Neuronal stem cell (in vitro differentiated cells): Measurements from ENCODE around the gene ARHGAP12.

ENCODE experiments used
- DNase-seq: peaks from one replicate; pipeline ENCODE4 v3.0.0-alpha.2; 2013; ENCODE audit warnings: low spot score
- H2AFZ ChIP-seq: one replicate; pipeline ENCODE4 v1.6.1; 2013; ENCODE audit warnings: mild to moderate bottlenecking, low read length, inconsistent platforms
- H2AK5ac ChIP-seq: 2 replicates; pipeline ENCODE4 v1.6.1; 2013; ENCODE audit warnings: low read depth, mild to moderate bottlenecking, inconsistent platforms, low read length, moderate library complexity, mixed read lengths
- H2BK120ac ChIP-seq: 2 replicates; pipeline ENCODE4 v1.6.1; 2013; ENCODE audit warnings: low read depth, mild to moderate bottlenecking, inconsistent platforms, low read length, moderate library complexity, mixed read lengths
- H2BK12ac ChIP-seq: one replicate; pipeline ENCODE4 v1.6.1; 2013; ENCODE audit warnings: low read length, inconsistent platforms
- H2BK15ac ChIP-seq: 2 replicates; pipeline ENCODE4 v1.6.1; 2013; ENCODE audit warnings: mild to moderate bottlenecking, low read length, inconsistent platforms, mixed read lengths
- H2BK5ac ChIP-seq: one replicate; pipeline ENCODE4 v1.6.1; 2013; ENCODE audit warnings: inconsistent platforms, mild to moderate bottlenecking, low read length, moderate library complexity
- H3K14ac ChIP-seq: one replicate; pipeline ENCODE4 v1.6.1; 2013; ENCODE audit warnings: low read length, inconsistent platforms
- H3K18ac ChIP-seq: 2 replicates; pipeline ENCODE4 v1.6.1; 2013; ENCODE audit warnings: low read length, inconsistent platforms
- H3K23ac ChIP-seq: 2 replicates; pipeline ENCODE4 v1.6.1; 2013; ENCODE audit warnings: low read depth, mild to moderate bottlenecking, mixed read lengths, low read length, inconsistent platforms; ENCODE audit not compliant: poor library complexity
- H3K27ac ChIP-seq: replicated peaks from 3 replicates; pipeline ENCODE4 v1.5.1; 2013; ENCODE audit warnings: low read length, inconsistent platforms
- H3K27me3 ChIP-seq, 3 experiments: 2 replicates each; pipeline ENCODE4 v1.6.1; 2013; ENCODE audit warnings: low read length in 3 of 3, mild to moderate bottlenecking in 2 of 3, inconsistent platforms in 1 of 3, low read depth in 1 of 3, mixed read lengths in 1 of 3, moderate library complexity in 1 of 3; ENCODE audit not compliant: control insufficient read depth in 3 of 3, insufficient read depth in 3 of 3
- H3K36me3 ChIP-seq, 2 donors: replicated peaks in 1 of 2; 2 replicates each; pipeline ENCODE4 v1.6.1; 2013; ENCODE audit warnings: low read length in 2 of 2; ENCODE audit not compliant: control insufficient read depth in 2 of 2, insufficient read depth in 2 of 2
- H3K4ac ChIP-seq: 2 replicates; pipeline ENCODE4 v1.6.1; 2013; ENCODE audit warnings: inconsistent platforms, mild to moderate bottlenecking, low read length, moderate library complexity
- H3K4me1 ChIP-seq, 2 donors: 1 replicate in 1 of 2; 2 replicates in 1 of 2; pipeline ENCODE4 v1.6.1; 2013; ENCODE audit warnings: low read length in 2 of 2, low read depth in 1 of 2; ENCODE audit not compliant: control insufficient read depth in 2 of 2, insufficient read depth in 1 of 2
- H3K4me2 ChIP-seq: one replicate; pipeline ENCODE4 v1.6.1; 2013; ENCODE audit warnings: mild to moderate bottlenecking, low read length, inconsistent platforms; ENCODE audit not compliant: insufficient read depth, poor library complexity, severe bottlenecking
- H3K4me3 ChIP-seq, 2 donors: 2 replicates each; pipeline ENCODE4 v1.5.1; 2013; ENCODE audit warnings: low read length in 2 of 2, mild to moderate bottlenecking in 2 of 2, inconsistent platforms in 1 of 2, moderate library complexity in 1 of 2
- H3K79me1 ChIP-seq: one replicate; pipeline ENCODE4 v1.6.1; 2013; ENCODE audit warnings: low read depth, mild to moderate bottlenecking, inconsistent platforms, low read length, moderate library complexity
- H3K9ac ChIP-seq: one replicate; pipeline ENCODE4 v1.6.1; 2013; ENCODE audit warnings: mild to moderate bottlenecking, low read depth, low read length, inconsistent platforms; ENCODE audit not compliant: poor library complexity
- H3K9me3 ChIP-seq, 2 donors: replicated peaks in 1 of 2; 2 replicates each; pipeline versions ENCODE3 to v1.6.1; 2013; ENCODE audit warnings: low read length in 2 of 2, mild to moderate bottlenecking in 2 of 2, inconsistent platforms in 1 of 2, low read depth in 1 of 2, mixed read lengths in 1 of 2, moderate library complexity in 1 of 2; ENCODE audit not compliant: control insufficient read depth in 2 of 2, insufficient read depth in 1 of 2
- H4K8ac ChIP-seq: one replicate; pipeline ENCODE4 v1.6.1; 2013; ENCODE audit warnings: low read depth, mild to moderate bottlenecking, inconsistent platforms, low read length, moderate library complexity
- H4K91ac ChIP-seq: one replicate; pipeline ENCODE4 v1.6.1; 2013; ENCODE audit warnings: low read length, low read depth, mild to moderate bottlenecking, inconsistent platforms; ENCODE audit not compliant: poor library complexity
- WGBS, 2 donors: extraction: QIAGEN DNeasy Blood & Tissue Kit; methylation state at CpG; one replicate each; pipeline ENCODE4 v1.1.7; 2013; ENCODE audit warnings: missing lambda C conversion rate in 2 of 2, mixed read lengths in 1 of 2; ENCODE audit not compliant: insufficient read length in 2 of 2, insufficient replicate concordance in 1 of 2; ENCODE audit errors: extremely low coverage in 2 of 2; 5-methylcytosine and 5-hydroxymethylcytosine counted together

ARHGAP12 gene

GRCh38 chr10:31963589-31963980, 35.0 kb upstream of the ARHGAP12 start:
- H3K79me1 ChIP-seq, result no peaks in the 10 kb centered on the region
- no peak overlapping the region for H3K4me2 ChIP-seq
- no peaks in the 10 kb centered on the region for H3K27me3 ChIP-seq
- H3K4ac ChIP-seq, result no peak overlapping the region
- H3K4me1 ChIP-seq, result no peaks in the 10 kb centered on the region
- H4K8ac ChIP-seq, result no peak overlapping the region
- no peaks in the 10 kb centered on the region for H3K36me3 ChIP-seq
- no peak for DNase-seq
- H3K23ac ChIP-seq, result no peak overlapping the region
- H3K27ac ChIP-seq, result no peak overlapping the region
- WGBS, 2 donors, result no CpG with 5 or more reads among the region's 1 CpG
- H3K14ac ChIP-seq, result no peak overlapping the region
- H2BK15ac ChIP-seq, result no peak overlapping the region
- no peak overlapping the region for H2AK5ac ChIP-seq
- no peak overlapping the region for H3K4me3 ChIP-seq
- no peak overlapping the region for H3K9ac ChIP-seq
- H2AFZ ChIP-seq, result no peak overlapping the region
- H2BK5ac ChIP-seq, result no peak overlapping the region
- H3K18ac ChIP-seq, result no peak overlapping the region
- no peak overlapping the region for H2BK120ac ChIP-seq
- H2BK12ac ChIP-seq, result no peak overlapping the region
- no peaks in the 10 kb centered on the region for H3K9me3 ChIP-seq
- no peak overlapping the region for H4K91ac ChIP-seq

DNA sequence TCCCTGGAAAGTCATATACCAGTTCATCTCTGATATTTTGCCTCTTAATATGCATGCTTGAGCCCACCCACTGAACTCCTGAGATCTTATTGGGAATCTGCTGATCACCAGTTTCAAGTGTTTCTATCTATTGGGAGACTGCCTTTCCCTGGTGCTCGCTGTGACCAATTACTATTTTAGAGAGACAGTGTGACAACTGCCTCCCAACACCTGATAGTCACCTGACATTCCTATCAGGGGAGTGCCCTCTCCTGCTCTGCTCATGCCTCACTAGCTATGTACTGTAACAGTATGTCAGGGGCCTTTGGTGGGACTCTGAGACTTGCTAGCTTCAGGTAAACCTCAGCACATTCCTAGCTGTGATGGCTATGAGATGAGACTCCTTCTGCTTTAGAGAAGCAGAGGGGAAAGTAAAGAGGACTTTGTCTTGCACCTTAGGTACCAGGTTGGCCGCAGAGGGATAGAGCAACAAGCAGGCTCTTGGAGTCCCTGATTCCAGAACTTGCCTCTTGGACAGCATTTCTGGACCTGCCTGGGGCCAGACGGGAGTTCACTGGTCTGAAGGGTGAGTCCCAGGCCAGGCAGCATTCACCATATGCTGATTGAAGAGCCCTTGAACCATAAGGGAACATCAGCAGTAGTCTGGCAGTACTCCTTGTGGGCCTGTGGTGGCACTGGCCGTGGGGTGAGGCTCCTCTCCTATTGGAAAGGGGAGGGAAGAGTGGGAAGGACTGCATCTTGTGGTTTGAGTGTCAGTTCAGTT, 34.4 kb upstream of the ARHGAP12 start:
- no CpG with 5 or more reads among the region's 4 CpGs for WGBS, 2 donors
- Histone ChIP-seq H3K27me3 (no peaks in the 10 kb centered on the region), H2BK15ac (no peak overlapping the region), H3K4me2 (no peak overlapping the region), H3K27ac (no peak overlapping the region), H3K4ac (no peak overlapping the region), H4K91ac (no peak overlapping the region), H2BK12ac (no peak overlapping the region), H3K18ac (no peak overlapping the region), H3K9ac (no peak overlapping the region), H3K23ac (no peak overlapping the region), H3K36me3 (no peaks in the 10 kb centered on the region), H4K8ac (no peak overlapping the region), H3K4me3 (no peak overlapping the region), H2BK120ac (no peak overlapping the region), H3K4me1 (no peaks in the 10 kb centered on the region), H2AK5ac (no peak overlapping the region), H3K14ac (no peak overlapping the region), H3K9me3 (no peaks in the 10 kb centered on the region), H3K79me1 (no peaks in the 10 kb centered on the region), H2AFZ (no peak overlapping the region), H2BK5ac (no peak overlapping the region)
- no peak for DNase-seq

GRCh38 chr10:31961277-31962074, 32.8 kb upstream of the ARHGAP12 start:
- WGBS, 2 donors, result no CpG with 5 or more reads among the region's 8 CpGs
- DNase-seq, result no peak
- H3K23ac ChIP-seq, result no peak overlapping the region
- no peak overlapping the region for H3K4me3 ChIP-seq
- H2AK5ac ChIP-seq, result no peak overlapping the region
- H3K9ac ChIP-seq, result no peak overlapping the region
- H2AFZ ChIP-seq, result no peak overlapping the region
- H2BK5ac ChIP-seq, result no peak overlapping the region
- no peak overlapping the region for H3K27ac ChIP-seq
- no peaks in the 10 kb centered on the region for H3K4me1 ChIP-seq
- no peak overlapping the region for H3K18ac ChIP-seq
- no peaks in the 10 kb centered on the region for H3K27me3 ChIP-seq
- H3K4me2 ChIP-seq, result no peak overlapping the region
- H2BK15ac ChIP-seq, result no peak overlapping the region
- no peak overlapping the region for H2BK120ac ChIP-seq
- H3K14ac ChIP-seq, result no peak overlapping the region
- no peaks in the 10 kb centered on the region for H3K9me3 ChIP-seq
- no peaks in the 10 kb centered on the region for H3K36me3 ChIP-seq
- no peaks in the 10 kb centered on the region for H3K79me1 ChIP-seq
- H2BK12ac ChIP-seq, result no peak overlapping the region
- no peak overlapping the region for H4K91ac ChIP-seq
- H4K8ac ChIP-seq, result no peak overlapping the region
- no peak overlapping the region for H3K4ac ChIP-seq

GRCh38 chr10:31959461-31960173, 31.0 kb upstream of the ARHGAP12 start:
- Histone ChIP-seq H2BK12ac (no peak overlapping the region), H3K4me3 (no peak overlapping the region), H4K8ac (no peak overlapping the region), H3K18ac (no peak overlapping the region), H3K4me1 (no peaks in the 10 kb centered on the region), H3K27ac (no peak overlapping the region), H3K79me1 (no peaks in the 10 kb centered on the region), H2BK5ac (no peak overlapping the region), H2AFZ (no peak overlapping the region), H3K4me2 (no peak overlapping the region), H2BK120ac (no peak overlapping the region), H3K9ac (no peak overlapping the region), H3K27me3 (no peaks in the 10 kb centered on the region), H2AK5ac (no peak overlapping the region), H3K4ac (no peak overlapping the region), H4K91ac (no peak overlapping the region), H3K23ac (no peak overlapping the region), H3K36me3 (no peaks in the 10 kb centered on the region), H3K14ac (no peak overlapping the region), H3K9me3 (peaks cover 1 to 5% of the 10 kb centered on the region in 2 donors), H2BK15ac (no peak overlapping the region)
- DNase-seq, result no peak
- WGBS, 2 donors, result no CpG with 5 or more reads among the region's 3 CpGs
